Cardiac muscle cell (in vitro differentiated cells and primary cell): Measurements from ENCODE around the gene PCDHB1. TPM values are rescaled to one million over a fixed set of nuclear protein-coding genes. Genes with fewer than 3 reads are reported as not detected.

ENCODE experiments used
- DNase-seq, 2 donors: peaks; one replicate each; pipeline versions ENCODE4 v3.0.0 to v3.0.0-alpha.2; 2010 to 2017; ENCODE audit warnings: low read depth in 1 of 2, low spot score in 1 of 2
- H3K27ac ChIP-seq: fragments of 200-600 bp; sonication (generic); 2 replicates; pipeline ENCODE4 v1.5.1; 2016
- H3K27me3 ChIP-seq: fragments of 200-600 bp; sonication (generic); 2 replicates; pipeline ENCODE4 v1.6.0; 2016; ENCODE audit warnings: control low read depth
- H3K36me3 ChIP-seq: fragments of 200-600 bp; sonication (generic); 2 replicates; pipeline ENCODE4 v1.5.1; 2016; ENCODE audit warnings: control low read depth
- H3K4me1 ChIP-seq: fragments of 200-600 bp; sonication (generic); 2 replicates; pipeline ENCODE4 v1.8.1; 2017; ENCODE audit warnings: low read depth, mild to moderate bottlenecking, mixed run types
- H3K4me3 ChIP-seq: fragments of 200-600 bp; sonication (generic); 2 replicates; pipeline ENCODE4 v1.5.1; 2016; ENCODE audit warnings: mild to moderate bottlenecking
- H3K9me3 ChIP-seq: fragments of 200-600 bp; sonication (generic); 2 replicates; pipeline ENCODE4 v1.5.1; 2017; ENCODE audit warnings: low read depth, mild to moderate bottlenecking, control low read depth
- CTCF ChIP-seq: IDR thresholded peaks from 2 replicates; pipeline ENCODE4 v1.5.1; 2012; ENCODE audit warnings: low read depth, mild to moderate bottlenecking, low read length
- polyA plus RNA-seq: library from polyadenylated mRNA; unstranded; fragments of >200 nt; fragmentation: Nextera tagmentation; extraction: Ambion mirVana; gene quantifications from 2 replicates; pipeline ENCODE4 v1.2.1, GENCODE V29; 2016
- total RNA-seq: library from RNA; depleted of rRNA; stranded (reverse); fragments of >200 nt; gene quantifications from 2 replicates; pipeline ENCODE4 v1.2.3, GENCODE V29; 2016

The PCDHB1 gene, protein sequence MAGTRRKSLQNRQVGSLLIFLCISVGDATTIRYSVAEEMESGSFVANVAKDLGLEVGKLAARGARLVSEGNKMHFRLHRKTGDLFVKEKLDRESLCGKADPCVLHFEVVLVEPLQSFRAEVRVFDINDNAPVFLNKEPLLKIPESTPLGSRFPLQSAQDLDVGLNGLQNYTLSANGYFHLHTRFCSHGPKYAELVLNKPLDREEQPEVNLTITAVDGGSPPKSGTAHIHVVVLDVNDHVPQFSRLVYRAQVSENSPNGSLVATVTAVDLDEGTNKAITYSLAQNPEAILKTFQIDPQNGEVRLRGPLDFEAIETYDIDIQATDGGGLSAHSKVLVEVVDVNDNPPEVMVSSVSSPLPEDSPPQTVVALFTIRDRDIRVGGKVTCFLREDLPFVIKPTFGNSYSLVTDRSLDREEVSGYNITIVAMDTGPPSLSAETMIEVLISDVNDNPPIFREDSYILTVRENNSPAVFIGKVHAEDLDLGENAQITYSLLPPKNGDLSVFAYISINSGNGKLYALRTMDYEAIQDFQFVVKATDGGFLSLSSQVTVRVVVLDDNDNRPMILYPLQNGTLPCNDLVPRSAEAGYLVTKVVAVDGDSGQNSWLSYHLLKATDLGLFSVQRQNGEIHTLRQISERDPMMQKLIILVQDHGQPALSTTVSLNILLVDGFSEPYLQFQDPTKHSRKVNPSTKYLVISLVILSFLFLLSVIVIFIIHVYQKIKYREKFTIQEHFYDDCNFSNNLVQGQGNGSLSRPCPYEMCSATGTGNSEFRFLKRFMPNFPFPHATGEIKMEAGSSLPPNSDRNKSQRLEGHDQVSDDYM
- total RNA-seq (0.03 and 0.07 TPM in 2 replicates), polyA plus RNA-seq (not detected in 2 replicates)

DNA sequence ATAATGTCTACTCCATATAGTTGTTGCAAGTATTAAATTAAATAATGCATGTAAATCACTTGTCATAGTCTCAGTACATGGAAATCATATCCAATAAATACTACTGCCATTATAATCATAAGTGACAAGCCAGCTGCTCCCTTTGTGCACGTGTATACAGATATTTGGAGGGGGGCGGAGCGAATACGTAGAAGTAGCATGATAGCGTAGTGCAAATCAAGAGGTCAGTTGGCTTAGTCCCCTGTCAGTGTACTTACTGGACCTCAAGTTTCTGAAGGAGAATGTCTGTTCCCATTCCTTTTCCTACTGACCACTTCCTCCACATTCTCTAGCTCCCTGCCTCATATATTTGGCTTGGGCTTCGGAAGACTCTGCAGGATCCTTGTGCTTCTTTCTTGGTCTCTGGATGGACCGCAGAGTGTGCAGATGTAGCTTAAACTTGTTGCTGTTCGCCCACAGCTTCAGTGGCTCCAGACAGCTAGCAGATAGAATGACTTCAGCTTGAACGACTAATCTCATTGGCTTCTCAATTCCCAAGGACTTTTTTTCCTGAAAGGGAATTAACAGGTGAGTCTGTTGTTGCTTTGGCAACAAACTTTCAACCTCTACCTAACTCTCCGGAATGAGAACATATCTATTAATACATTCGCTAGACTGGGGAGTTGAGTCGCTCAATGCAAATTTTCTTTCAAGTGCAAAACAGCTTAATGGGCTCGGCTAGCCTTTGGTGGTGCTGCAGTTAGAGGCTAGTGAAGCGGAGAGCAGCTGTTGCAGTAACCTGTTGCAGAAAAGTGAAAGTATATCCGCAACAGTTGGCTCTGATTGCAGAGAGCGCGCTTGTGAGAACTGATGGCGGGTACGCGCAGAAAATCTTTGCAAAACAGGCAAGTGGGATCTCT lies at the start of gene PCDHB1:
Gene PCDHB1, plus strand, starts transcription at position 753 of the 899 bp plus-strand sequence. Its CDS starts 97 bp downstream, at position 850.
- no peak for TF ChIP-seq CTCF
- peak in 1 of 2 donors; percentile 42 for DNase-seq
- peak within 1 kb of the TSS; percentile 36 for H3K4me3 ChIP-seq

DNA sequence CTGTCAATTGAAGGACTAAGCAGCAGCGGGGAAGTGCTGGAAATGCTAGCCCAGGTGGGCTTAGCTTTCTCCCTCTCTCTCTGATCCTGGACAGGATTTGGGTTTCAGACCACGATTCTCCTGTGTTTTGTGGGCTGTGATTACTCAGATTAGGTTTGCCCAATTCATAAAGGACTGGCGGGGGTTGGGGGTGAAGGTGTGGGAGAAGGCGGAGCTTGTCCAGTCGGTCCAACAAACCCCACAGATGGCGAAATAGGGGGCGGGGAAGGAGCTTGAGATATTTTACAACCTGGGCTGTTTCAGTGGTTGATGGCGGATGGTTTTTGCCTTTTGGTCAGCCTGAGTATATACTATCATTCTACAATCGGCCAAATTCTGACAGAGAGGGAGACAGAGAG lies 49.7 kb upstream of the PCDHB1 start:
- peaks cover 31% of the 10 kb centered on the region for H3K4me1 ChIP-seq

More for the DNA sequence above, at the start of gene PCDHB1:
- Histone ChIP-seq H3K4me1 (no peaks in the 10 kb centered on the region), H3K27me3 (peaks cover 67% of the 10 kb centered on the region), H3K36me3 (no peaks in the 10 kb centered on the region), H3K9me3 (no peaks in the 10 kb centered on the region), H3K27ac (no peak within 1 kb of the TSS)

GRCh38 chr5:141001844-141002604 lies 49.1 kb upstream of the PCDHB1 start:
- peak; percentile 6 to 55 for DNase-seq
- H3K27ac ChIP-seq, result no peak overlapping the region
- no peaks in the 10 kb centered on the region for H3K36me3 ChIP-seq
- H3K4me1 ChIP-seq, result peaks cover 30% of the 10 kb centered on the region
- no peak for TF ChIP-seq CTCF
- peak overlapping the region; percentile 9 for H3K4me3 ChIP-seq
- H3K27me3 ChIP-seq, result no peaks in the 10 kb centered on the region
- H3K9me3 ChIP-seq, result no peaks in the 10 kb centered on the region

More for the DNA sequence above, 49.7 kb upstream of the PCDHB1 start:
- Histone ChIP-seq H3K27ac (no peak overlapping the region), H3K4me3 (peak overlapping the region; percentile 9), H3K36me3 (no peaks in the 10 kb centered on the region), H3K27me3 (no peaks in the 10 kb centered on the region), H3K9me3 (no peaks in the 10 kb centered on the region)
- TF ChIP-seq CTCF, result no peak
- DNase-seq, result peak in 1 of 2 donors; percentile 11

- Histone ChIP-seq H3K27me3 (no peaks in the 10 kb centered on the region), H3K9me3 (no peaks in the 10 kb centered on the region), H3K4me1 (peaks cover 30% of the 10 kb centered on the region), H3K36me3 (no peaks in the 10 kb centered on the region), H3K27ac (no peak overlapping the region), H3K4me3 (no peak overlapping the region)
- no peak for DNase-seq
- no peak for TF ChIP-seq CTCF
These were observed 48.6 kb upstream of the PCDHB1 start for GRCh38 chr5:141002605-141002965.
